Hepatocyte (in vitro differentiated cells): ENCODE results near the gene PHF20. TPM values are rescaled to one million over a fixed set of nuclear protein-coding genes. Genes with fewer than 3 reads are reported as not detected.

Source experiments
- DNase-seq: peaks from one replicate; pipeline ENCODE4 v3.0.0-alpha.2; 2016; ENCODE audit warnings: low spot score
- H2AFZ ChIP-seq: fragments of 200-600 bp; sonication (generic); 2 replicates; pipeline ENCODE4 v1.6.0; 2016; ENCODE audit warnings: antibody characterized with exemption, mild to moderate bottlenecking
- H3K27ac ChIP-seq: fragments of 200-600 bp; sonication (generic); 2 replicates; pipeline ENCODE4 v1.5.1; 2016; ENCODE audit warnings: mild to moderate bottlenecking
- H3K27me3 ChIP-seq: fragments of 200-600 bp; sonication (generic); 2 replicates; pipeline ENCODE4 v1.6.1; 2016
- H3K36me3 ChIP-seq: fragments of 200-600 bp; sonication (generic); replicated peaks from 2 replicates; pipeline ENCODE4 v1.5.1; 2016; ENCODE audit warnings: low read depth; ENCODE audit not compliant: insufficient read depth
- H3K4me1 ChIP-seq: fragments of 200-600 bp; sonication (generic); 2 replicates; pipeline ENCODE4 v1.5.1; 2016; ENCODE audit warnings: mild to moderate bottlenecking, moderate library complexity; ENCODE audit not compliant: insufficient read depth
- H3K4me2 ChIP-seq: fragments of 200-600 bp; sonication (generic); 2 replicates; pipeline ENCODE4 v1.6.0; 2016
- H3K4me3 ChIP-seq: fragments of 200-600 bp; sonication (generic); 2 replicates; pipeline ENCODE4 v1.5.1; 2016; ENCODE audit warnings: mild to moderate bottlenecking
- H3K79me2 ChIP-seq: fragments of 200-600 bp; sonication (generic); 2 replicates; pipeline ENCODE4 v1.6.0; 2017; ENCODE audit warnings: mild to moderate bottlenecking
- H3K9me2 ChIP-seq: fragments of 200-600 bp; sonication (generic); replicated peaks from 2 replicates; pipeline ENCODE4 v1.6.0; 2017; ENCODE audit warnings: mild to moderate bottlenecking; ENCODE audit not compliant: insufficient read depth
- H3K9me3 ChIP-seq: fragments of 200-600 bp; sonication (generic); 2 replicates; pipeline ENCODE4 v1.5.1; 2016; ENCODE audit warnings: low read depth, mild to moderate bottlenecking
- H4K20me1 ChIP-seq: fragments of 200-600 bp; sonication (generic); 2 replicates; pipeline ENCODE4 v1.6.0; 2016; ENCODE audit warnings: mild to moderate bottlenecking; ENCODE audit not compliant: insufficient read depth, poor library complexity, severe bottlenecking
- EZH2 ChIP-seq: fragments of 200-600 bp; sonication (generic); IDR thresholded peaks from 2 replicates; pipeline ENCODE4 v1.6.1; 2016; ENCODE audit warnings: antibody characterized with exemption, mild to moderate bottlenecking, borderline replicate concordance
- EZH2phosphoT487 ChIP-seq: fragments of 200-600 bp; sonication (generic); IDR thresholded peaks from one replicate; pipeline ENCODE4 v1.6.1; 2018; ENCODE audit warnings: antibody characterized with exemption, mild to moderate bottlenecking, low read depth, moderate library complexity; ENCODE audit not compliant: unreplicated experiment, severe bottlenecking
- WGBS: methylation state at CpG from one replicate; pipeline ENCODE4 v1.1.6; 2016; ENCODE audit warnings: low lambda C conversion rate; ENCODE audit errors: missing lambda C conversion rate; 5-methylcytosine and 5-hydroxymethylcytosine counted together
- polyA plus RNA-seq: library from polyadenylated mRNA; unstranded; fragments of >200 nt; fragmentation: Nextera tagmentation; extraction: Ambion mirVana; gene quantifications from 2 replicates; pipeline ENCODE4 v1.2.1, GENCODE V29; 2016
- total RNA-seq: library from RNA; depleted of rRNA; stranded (reverse); fragments of >200 nt; gene quantifications from 2 replicates; pipeline ENCODE4 v1.2.3, GENCODE V29; 2014
- TF ChIP-seq, protein P1 (sequence below): fragments of 200-600 bp; sonication (generic); IDR thresholded peaks from 2 replicates; pipeline ENCODE4 v1.5.1; 2016; ENCODE audit warnings: antibody characterized with exemption, mild to moderate bottlenecking; ENCODE audit not compliant: poor library complexity

PHF20 gene
- total and polyA plus RNA-seq, 2 experiments from 2014 or later, result 24.0 to 24.2 TPM

- WGBS, result 100% methylated on average over 1 of the region's 1 CpG
- no peaks in the 10 kb centered on the region for H3K4me1 ChIP-seq
- peaks cover 33% of the 10 kb centered on the region for H3K79me2 ChIP-seq
- H3K4me3 ChIP-seq, result no peak overlapping the region
- DNase-seq, result no peak
- H3K4me2 ChIP-seq, result no peak overlapping the region
- no peak overlapping the region for H3K27ac ChIP-seq
- H4K20me1 ChIP-seq, result no peaks in the 10 kb centered on the region
- peaks cover 7% of the 10 kb centered on the region for H3K36me3 ChIP-seq
- no peaks in the 10 kb centered on the region for H3K9me3 ChIP-seq
- TF ChIP-seq, protein P1, sequence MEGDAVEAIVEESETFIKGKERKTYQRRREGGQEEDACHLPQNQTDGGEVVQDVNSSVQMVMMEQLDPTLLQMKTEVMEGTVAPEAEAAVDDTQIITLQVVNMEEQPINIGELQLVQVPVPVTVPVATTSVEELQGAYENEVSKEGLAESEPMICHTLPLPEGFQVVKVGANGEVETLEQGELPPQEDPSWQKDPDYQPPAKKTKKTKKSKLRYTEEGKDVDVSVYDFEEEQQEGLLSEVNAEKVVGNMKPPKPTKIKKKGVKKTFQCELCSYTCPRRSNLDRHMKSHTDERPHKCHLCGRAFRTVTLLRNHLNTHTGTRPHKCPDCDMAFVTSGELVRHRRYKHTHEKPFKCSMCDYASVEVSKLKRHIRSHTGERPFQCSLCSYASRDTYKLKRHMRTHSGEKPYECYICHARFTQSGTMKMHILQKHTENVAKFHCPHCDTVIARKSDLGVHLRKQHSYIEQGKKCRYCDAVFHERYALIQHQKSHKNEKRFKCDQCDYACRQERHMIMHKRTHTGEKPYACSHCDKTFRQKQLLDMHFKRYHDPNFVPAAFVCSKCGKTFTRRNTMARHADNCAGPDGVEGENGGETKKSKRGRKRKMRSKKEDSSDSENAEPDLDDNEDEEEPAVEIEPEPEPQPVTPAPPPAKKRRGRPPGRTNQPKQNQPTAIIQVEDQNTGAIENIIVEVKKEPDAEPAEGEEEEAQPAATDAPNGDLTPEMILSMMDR, result no peak
- TF ChIP-seq EZH2phosphoT487 (no peak), EZH2 (no peak)
- no peaks in the 10 kb centered on the region for H3K9me2 ChIP-seq
- no peak overlapping the region for H2AFZ ChIP-seq
- H3K27me3 ChIP-seq, result no peaks in the 10 kb centered on the region
These were observed 54.7 kb downstream of the PHF20 start for GRCh38 chr20:35826397-35826998.

GRCh38 chr20:35828434-35828833, 56.6 kb downstream of the PHF20 start:
- Histone ChIP-seq H4K20me1 (no peaks in the 10 kb centered on the region), H3K4me1 (no peaks in the 10 kb centered on the region), H3K9me2 (no peaks in the 10 kb centered on the region), H3K9me3 (no peaks in the 10 kb centered on the region), H3K4me3 (no peak overlapping the region), H3K79me2 (peaks cover 38% of the 10 kb centered on the region), H3K27me3 (no peaks in the 10 kb centered on the region), H2AFZ (no peak overlapping the region), H3K4me2 (no peak overlapping the region), H3K27ac (no peak overlapping the region), H3K36me3 (peaks cover 7% of the 10 kb centered on the region)
- TF ChIP-seq, protein P1, result no peak
- TF ChIP-seq EZH2phosphoT487, result no peak
- no peak for TF ChIP-seq EZH2
- WGBS, result 48% methylated on average over 3 of the region's 3 CpGs
- peak; percentile 35 for DNase-seq

DNA sequence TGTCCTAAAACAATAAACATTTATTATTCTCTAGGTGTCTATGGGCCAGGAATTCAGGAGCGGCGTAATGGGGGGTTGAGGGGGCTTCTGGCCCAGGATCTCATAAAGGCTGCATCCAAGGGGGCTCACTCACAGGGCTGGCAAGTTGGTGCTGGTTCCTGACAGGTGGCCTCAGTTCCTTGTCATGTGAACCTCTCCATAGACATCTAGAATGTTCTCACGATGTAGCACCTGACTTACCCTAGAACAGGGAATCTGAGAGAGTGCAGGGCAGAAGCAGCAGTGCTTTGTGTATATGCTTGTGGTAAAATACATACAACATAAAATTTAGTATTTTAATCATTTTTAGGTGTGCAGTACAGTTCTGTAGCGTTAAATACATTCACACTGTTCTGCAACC, 57.1 kb downstream of the PHF20 start:
- H3K27ac ChIP-seq, result no peak overlapping the region
- no peak overlapping the region for H3K4me3 ChIP-seq
- WGBS, result 99% methylated on average over 4 of the region's 4 CpGs
- no peaks in the 10 kb centered on the region for H3K27me3 ChIP-seq
- peaks cover 7% of the 10 kb centered on the region for H3K36me3 ChIP-seq
- no peaks in the 10 kb centered on the region for H4K20me1 ChIP-seq
- TF ChIP-seq, protein P1, result no peak
- TF ChIP-seq EZH2phosphoT487 (no peak), EZH2 (no peak)
- no peak overlapping the region for H2AFZ ChIP-seq
- no peaks in the 10 kb centered on the region for H3K4me1 ChIP-seq
- H3K9me2 ChIP-seq, result no peaks in the 10 kb centered on the region
- no peak overlapping the region for H3K4me2 ChIP-seq
- DNase-seq, result no peak
- no peaks in the 10 kb centered on the region for H3K9me3 ChIP-seq
- peaks cover 33% of the 10 kb centered on the region for H3K79me2 ChIP-seq

DNA sequence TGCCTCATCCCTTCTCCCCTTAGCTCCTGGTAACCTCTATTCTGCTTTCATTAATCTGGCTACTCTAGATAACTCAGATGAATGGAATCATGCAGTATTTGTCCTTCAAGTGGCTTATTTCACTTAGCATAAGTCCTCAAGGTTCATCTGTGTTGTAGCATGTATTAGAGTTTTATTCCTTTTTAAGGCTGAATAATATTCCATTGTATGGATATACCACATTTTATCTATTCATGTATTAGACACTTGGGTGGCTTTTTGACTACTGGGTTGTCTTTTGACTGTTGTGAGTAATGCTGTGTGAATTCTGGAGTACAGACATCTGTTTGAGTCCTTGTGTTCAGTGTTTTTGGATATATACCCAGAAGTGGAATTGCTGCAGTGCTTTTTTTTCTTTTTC, 58.4 kb downstream of the PHF20 start:
- TF ChIP-seq, protein P1, result no peak
- TF ChIP-seq EZH2phosphoT487 (no peak), EZH2 (no peak)
- H3K9me3 ChIP-seq, result no peaks in the 10 kb centered on the region
- peaks cover 7% of the 10 kb centered on the region for H3K36me3 ChIP-seq
- H3K27ac ChIP-seq, result no peak overlapping the region
- no peak overlapping the region for H3K4me2 ChIP-seq
- H2AFZ ChIP-seq, result no peak overlapping the region
- no peaks in the 10 kb centered on the region for H3K27me3 ChIP-seq
- no peaks in the 10 kb centered on the region for H3K4me1 ChIP-seq
- no peaks in the 10 kb centered on the region for H4K20me1 ChIP-seq
- no peak for DNase-seq
- H3K9me2 ChIP-seq, result no peaks in the 10 kb centered on the region
- H3K79me2 ChIP-seq, result peaks cover 28% of the 10 kb centered on the region
- H3K4me3 ChIP-seq, result no peak overlapping the region
